ENCODE data around the gene APOB.

- TF ChIP-seq ZNF777 (CRISPR knock-in tag; IDR thresholded peaks at IDR 0.05) (no peak), POLR2A (IDR thresholded peaks at IDR 0.05; ENCODE audit: insufficient read depth in 1 of 2, low read depth in 2 of 2, low read length in 2 of 2) (no peak), HDAC2 (CRISPR knock-in tag; IDR thresholded peaks at IDR 0.05) (no peak), EZH2 (conservative IDR thresholded peaks at IDR 0.05; ENCODE audit: low read depth, low read length) (no peak)
These were observed 80.0 kb downstream of the APOB start for GRCh38 chr2:20963867-20964266.

All from HepG2 (cell line).